Measurements from ENCODE around the gene CCDC196. TPM values are rescaled to one million over a fixed set of nuclear protein-coding genes. Genes with fewer than 3 reads are reported as not detected.

The CCDC196 gene
- total RNA-seq, 4 donors from 2014 or later, result not detected

DNA sequence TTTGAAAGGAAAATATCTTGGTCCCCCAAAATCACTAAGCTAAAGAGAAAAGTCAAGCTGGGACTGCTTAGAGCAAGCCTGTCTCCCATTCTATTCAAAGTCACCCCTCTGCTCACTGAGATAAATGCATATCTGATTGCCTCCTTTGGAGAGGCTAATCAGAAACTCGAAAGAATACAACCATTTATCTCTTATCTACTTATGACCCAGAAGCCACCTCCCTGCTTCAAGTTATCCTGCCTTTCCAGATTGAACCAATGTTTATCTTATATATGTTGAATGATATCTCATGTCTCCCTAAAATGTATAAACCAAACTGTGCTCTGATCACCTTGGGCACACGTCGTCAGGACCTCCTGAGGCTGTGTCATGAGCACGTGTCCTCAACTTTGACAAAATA is 14.6 kb upstream of the CCDC196 start:
- no peak for DNase-seq
- 80 to 81% methylated on average over 4 of the region's 4 CpGs for WGBS, 2 donors
- Histone ChIP-seq H3K36me3 (no peaks in the 10 kb centered on the region), H3K9me3 (peaks cover 0 to 20% (median 3%) of the 10 kb centered on the region in 3 donors), H3K4me3 (no peak overlapping the region), H3K27me3 (no peaks in the 10 kb centered on the region), H3K4me1 (no peaks in the 10 kb centered on the region), H3K27ac (no peak overlapping the region)
- TF ChIP-seq, protein P1, sequence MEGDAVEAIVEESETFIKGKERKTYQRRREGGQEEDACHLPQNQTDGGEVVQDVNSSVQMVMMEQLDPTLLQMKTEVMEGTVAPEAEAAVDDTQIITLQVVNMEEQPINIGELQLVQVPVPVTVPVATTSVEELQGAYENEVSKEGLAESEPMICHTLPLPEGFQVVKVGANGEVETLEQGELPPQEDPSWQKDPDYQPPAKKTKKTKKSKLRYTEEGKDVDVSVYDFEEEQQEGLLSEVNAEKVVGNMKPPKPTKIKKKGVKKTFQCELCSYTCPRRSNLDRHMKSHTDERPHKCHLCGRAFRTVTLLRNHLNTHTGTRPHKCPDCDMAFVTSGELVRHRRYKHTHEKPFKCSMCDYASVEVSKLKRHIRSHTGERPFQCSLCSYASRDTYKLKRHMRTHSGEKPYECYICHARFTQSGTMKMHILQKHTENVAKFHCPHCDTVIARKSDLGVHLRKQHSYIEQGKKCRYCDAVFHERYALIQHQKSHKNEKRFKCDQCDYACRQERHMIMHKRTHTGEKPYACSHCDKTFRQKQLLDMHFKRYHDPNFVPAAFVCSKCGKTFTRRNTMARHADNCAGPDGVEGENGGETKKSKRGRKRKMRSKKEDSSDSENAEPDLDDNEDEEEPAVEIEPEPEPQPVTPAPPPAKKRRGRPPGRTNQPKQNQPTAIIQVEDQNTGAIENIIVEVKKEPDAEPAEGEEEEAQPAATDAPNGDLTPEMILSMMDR (IDR thresholded peaks at IDR 0.05), result no peak
- TF ChIP-seq POLR2A (IDR thresholded peaks at IDR 0.05), result no peak
- intact Hi-C loops (cut with DNase I), result no loop called here

DNA sequence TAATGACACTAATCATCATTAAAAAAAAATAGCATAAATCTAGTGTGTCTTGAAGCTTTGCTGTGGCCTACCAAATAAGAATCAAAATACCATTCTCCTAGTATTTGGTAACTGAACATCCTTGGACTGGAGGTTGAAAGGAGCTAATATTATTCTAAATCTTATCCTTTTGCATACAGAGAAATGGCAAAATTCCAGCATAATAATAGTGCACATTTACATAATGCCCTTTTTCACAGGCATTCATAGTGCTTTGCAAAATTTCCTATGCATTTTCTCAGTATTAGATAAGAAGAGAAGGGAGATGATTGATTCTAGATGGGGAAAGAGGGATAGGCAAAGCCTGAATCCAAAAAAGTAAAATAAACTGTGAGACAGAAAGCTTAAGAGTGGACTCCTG is 13.9 kb upstream of the CCDC196 start:
- Histone ChIP-seq H3K36me3 (no peaks in the 10 kb centered on the region), H3K4me3 (no peak overlapping the region), H3K4me1 (no peaks in the 10 kb centered on the region), H3K9me3 (peaks cover 0 to 20% (median 3%) of the 10 kb centered on the region in 3 donors), H3K27ac (no peak overlapping the region), H3K27me3 (no peaks in the 10 kb centered on the region)
- DNase-seq, result no peak
- intact Hi-C loops (cut with DNase I), result no loop called here
- TF ChIP-seq POLR2A (IDR thresholded peaks at IDR 0.05), result no peak
- TF ChIP-seq, protein P1 (IDR thresholded peaks at IDR 0.05), result no peak

DNA sequence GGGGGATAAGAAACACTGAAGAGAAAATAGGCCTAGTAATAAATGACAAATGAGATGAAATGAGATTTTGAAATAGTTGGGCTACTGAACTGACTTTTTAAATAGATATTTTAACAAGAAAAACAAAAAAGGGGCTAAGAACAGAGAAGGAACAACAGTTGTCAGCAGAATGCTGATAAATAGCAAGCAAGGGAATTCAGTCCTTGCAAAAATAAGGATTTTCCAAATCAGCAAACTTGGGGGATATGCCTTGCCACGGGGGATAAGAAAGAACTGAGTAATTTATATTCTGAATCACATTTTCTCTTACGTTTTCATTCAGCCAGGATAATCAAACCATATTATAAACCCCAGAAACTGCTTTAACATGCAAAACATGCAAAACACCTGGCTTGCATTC is 12.9 kb upstream of the CCDC196 start:
- H3K9me3 ChIP-seq, result peaks cover 0 to 20% (median 3%) of the 10 kb centered on the region in 3 donors
- intact Hi-C loops (cut with DNase I), result no loop called here
- H3K27ac ChIP-seq, result no peak overlapping the region
- no peak for TF ChIP-seq POLR2A (IDR thresholded peaks at IDR 0.05)
- TF ChIP-seq, protein P1 (IDR thresholded peaks at IDR 0.05), result no peak
- no peaks in the 10 kb centered on the region for H3K36me3 ChIP-seq
- no peak overlapping the region for H3K4me3 ChIP-seq
- no peak for DNase-seq
- no peaks in the 10 kb centered on the region for H3K4me1 ChIP-seq
- WGBS, 2 donors, result 71 to 76% methylated on average over 2 of the region's 2 CpGs
- no peaks in the 10 kb centered on the region for H3K27me3 ChIP-seq

DNA sequence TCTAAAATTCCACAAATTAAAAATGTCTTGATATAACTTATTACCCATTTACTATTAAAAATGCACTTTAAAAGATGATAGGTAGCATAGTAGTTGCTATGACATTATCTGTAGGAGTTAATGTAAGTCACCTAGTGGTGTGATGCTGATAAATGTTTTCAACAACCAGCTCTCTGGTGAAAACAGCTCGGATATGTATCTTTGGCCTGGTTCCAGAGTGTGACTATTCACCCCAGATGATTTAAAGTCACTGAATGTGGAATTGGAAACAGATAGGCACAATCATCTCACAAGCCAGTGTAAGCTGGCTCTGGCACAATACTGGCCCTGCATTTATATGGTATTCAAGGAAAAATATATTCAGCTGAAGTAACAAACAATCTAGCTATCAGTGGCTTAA is 9.2 kb upstream of the CCDC196 start:
- H3K4me1 ChIP-seq, result no peaks in the 10 kb centered on the region
- H3K4me3 ChIP-seq, result no peak overlapping the region
- H3K9me3 ChIP-seq, result no peaks in the 10 kb centered on the region
- no peaks in the 10 kb centered on the region for H3K27me3 ChIP-seq
- WGBS, 2 donors, result 11 to 14% methylated on average over 1 of the region's 1 CpG
- no peak for DNase-seq
- TF ChIP-seq, protein P1 (IDR thresholded peaks at IDR 0.05), result no peak
- no peak for TF ChIP-seq POLR2A (IDR thresholded peaks at IDR 0.05)
- intact Hi-C loops (cut with DNase I), result no loop called here
- no peaks in the 10 kb centered on the region for H3K36me3 ChIP-seq
- no peak overlapping the region for H3K27ac ChIP-seq

GRCh38 chr14:66477567-66477966 is 8.6 kb upstream of the CCDC196 start:
- Histone ChIP-seq H3K4me1 (no peaks in the 10 kb centered on the region), H3K4me3 (no peak overlapping the region), H3K36me3 (no peaks in the 10 kb centered on the region), H3K27ac (no peak overlapping the region), H3K27me3 (no peaks in the 10 kb centered on the region), H3K9me3 (no peaks in the 10 kb centered on the region)
- DNase-seq, result no peak
- TF ChIP-seq, protein P1 (IDR thresholded peaks at IDR 0.05), result no peak
- TF ChIP-seq POLR2A (IDR thresholded peaks at IDR 0.05), result no peak
- intact Hi-C loops (cut with DNase I), result no loop called here
